Natural killer cell (primary cell): Measurements from ENCODE around the gene SBK3. TPM values are rescaled to one million over a fixed set of nuclear protein-coding genes. Genes with fewer than 3 reads are reported as not detected.

Experiments
- ATAC-seq, 3 donors: fragments of 150-1000 bp in 2 of 3; fragments of 200-7000 bp in 1 of 3; cut with Tn5 transposase; 1 replicate in 1 of 3; 2 replicates in 2 of 3; pipeline ENCODE4 v1.10.0; 2021; ENCODE audit warnings: mild to moderate bottlenecking in 2 of 3, moderate library complexity in 2 of 3
- DNase-seq, 2 donors: peaks; one replicate each; pipeline versions ENCODE4 v3.0.0 to v3.0.0-alpha.2; 2013 to 2021; ENCODE audit warnings: mixed read lengths in 1 of 2
- H3K27ac ChIP-seq: one replicate; pipeline ENCODE4 v1.5.1; 2013; ENCODE audit warnings: mild to moderate bottlenecking, low read length
- H3K27me3 ChIP-seq: one replicate; pipeline ENCODE4 v1.6.1; 2013; ENCODE audit warnings: low read length; ENCODE audit not compliant: control insufficient read depth, insufficient read depth
- H3K36me3 ChIP-seq: one replicate; pipeline ENCODE4 v1.6.1; 2013; ENCODE audit warnings: low read length; ENCODE audit not compliant: control insufficient read depth, insufficient read depth
- H3K4me1 ChIP-seq: one replicate; pipeline ENCODE4 v1.6.1; 2013; ENCODE audit warnings: low read length; ENCODE audit not compliant: control insufficient read depth, insufficient read depth
- H3K4me3 ChIP-seq: one replicate; pipeline ENCODE4 v1.5.1; 2013; ENCODE audit warnings: low read length
- H3K9me3 ChIP-seq: one replicate; pipeline ENCODE4 v1.6.1; 2013; ENCODE audit warnings: low read length; ENCODE audit not compliant: control insufficient read depth, insufficient read depth
- H3K27ac Mint-ChIP-seq, 2 donors: one replicate each; pipeline ENCODE4 v1.8.0; 2022; ENCODE audit warnings: mild to moderate bottlenecking in 2 of 2, mixed read lengths in 2 of 2, moderate library complexity in 1 of 2
- H3K27me3 Mint-ChIP-seq, 2 donors: one replicate each; pipeline ENCODE4 v1.8.0; 2022; ENCODE audit warnings: low read depth in 2 of 2, mixed read lengths in 2 of 2
- H3K36me3 Mint-ChIP-seq: one replicate; pipeline ENCODE4 v1.8.0; 2022; ENCODE audit warnings: mixed read lengths
- H3K4me1 Mint-ChIP-seq, 2 donors: one replicate each; pipeline ENCODE4 v1.8.0; 2022; ENCODE audit warnings: mixed read lengths in 2 of 2
- H3K4me3 Mint-ChIP-seq: one replicate; pipeline ENCODE4 v1.8.0; 2022; ENCODE audit warnings: mild to moderate bottlenecking, moderate library complexity, mixed read lengths
- H3K9me3 Mint-ChIP-seq, 2 donors: one replicate each; pipeline ENCODE4 v1.8.0; 2022; ENCODE audit warnings: mixed read lengths in 2 of 2
- WGBS: methylation state at CpG from one replicate; pipeline ENCODE4 v1.1.7; 2013; ENCODE audit warnings: missing lambda C conversion rate; ENCODE audit not compliant: insufficient coverage; 5-methylcytosine and 5-hydroxymethylcytosine counted together
- intact Hi-C: fragments of 100-400 bp; cut with micrococcal nuclease; formaldehyde crosslinking; loops from one replicate; pipeline ENCODE4 v1.14.2; 2022
- total RNA-seq, 4 donors: library from RNA; stranded (reverse); fragments of 120-200 nt in 1 of 4; gene quantifications; one replicate each; pipeline versions ENCODE4 v1.2.3 to v1.2.4, GENCODE V29; 2013 to 2022
- TF ChIP-seq, protein P1 (sequence below): fragments of 200-600 bp; IDR thresholded peaks from one replicate; pipeline ENCODE4 v1.8.0; 2022; ENCODE audit warnings: antibody characterized with exemption

SBK3 gene
- total RNA-seq, 3 donors from 2014 or later (not counting 1 experiment from before 2014, with no cell fraction given) = not detected

DNA sequence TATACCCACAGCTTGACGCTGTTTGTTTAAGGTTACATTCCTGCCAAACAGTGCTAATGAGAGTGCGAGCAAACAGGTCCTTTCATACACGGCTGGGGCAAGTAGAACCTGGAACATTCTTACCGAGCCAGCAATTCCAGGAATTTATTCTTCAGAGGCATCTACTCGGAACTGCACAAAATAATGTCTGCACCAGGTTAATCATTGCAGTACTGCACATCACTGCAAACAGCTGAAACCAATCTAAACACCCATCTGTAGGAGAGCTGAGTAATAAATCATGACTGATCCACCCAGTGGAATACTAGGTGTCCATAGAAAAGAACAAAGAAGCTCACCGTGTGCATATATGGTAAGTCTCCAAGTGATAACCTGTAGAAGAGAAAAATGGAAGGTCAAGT is 36.5 kb upstream of the SBK3 start:
- WGBS = 63% methylated on average over 6 of the region's 6 CpGs
- Mint-ChIP-seq H3K27me3 (peaks cover 15 to 16% of the 10 kb centered on the region in 2 donors), H3K4me3 (no peak overlapping the region), H3K9me3 (no peaks in the 10 kb centered on the region), H3K36me3 (no peaks in the 10 kb centered on the region), H3K4me1 (peaks cover 25 to 38% of the 10 kb centered on the region in 2 donors), H3K27ac (peak overlapping the region in 1 of 2 donors; percentile 82)
- no peak overlapping the region for H3K4me3 ChIP-seq
- H3K4me1 ChIP-seq = peaks cover 31% of the 10 kb centered on the region
- DNase-seq (no peak), ATAC-seq (no peak)
- no peaks in the 10 kb centered on the region for H3K9me3 ChIP-seq
- no peaks in the 10 kb centered on the region for H3K27me3 ChIP-seq
- TF ChIP-seq, protein P1, sequence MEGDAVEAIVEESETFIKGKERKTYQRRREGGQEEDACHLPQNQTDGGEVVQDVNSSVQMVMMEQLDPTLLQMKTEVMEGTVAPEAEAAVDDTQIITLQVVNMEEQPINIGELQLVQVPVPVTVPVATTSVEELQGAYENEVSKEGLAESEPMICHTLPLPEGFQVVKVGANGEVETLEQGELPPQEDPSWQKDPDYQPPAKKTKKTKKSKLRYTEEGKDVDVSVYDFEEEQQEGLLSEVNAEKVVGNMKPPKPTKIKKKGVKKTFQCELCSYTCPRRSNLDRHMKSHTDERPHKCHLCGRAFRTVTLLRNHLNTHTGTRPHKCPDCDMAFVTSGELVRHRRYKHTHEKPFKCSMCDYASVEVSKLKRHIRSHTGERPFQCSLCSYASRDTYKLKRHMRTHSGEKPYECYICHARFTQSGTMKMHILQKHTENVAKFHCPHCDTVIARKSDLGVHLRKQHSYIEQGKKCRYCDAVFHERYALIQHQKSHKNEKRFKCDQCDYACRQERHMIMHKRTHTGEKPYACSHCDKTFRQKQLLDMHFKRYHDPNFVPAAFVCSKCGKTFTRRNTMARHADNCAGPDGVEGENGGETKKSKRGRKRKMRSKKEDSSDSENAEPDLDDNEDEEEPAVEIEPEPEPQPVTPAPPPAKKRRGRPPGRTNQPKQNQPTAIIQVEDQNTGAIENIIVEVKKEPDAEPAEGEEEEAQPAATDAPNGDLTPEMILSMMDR = no peak
- intact Hi-C loops = loop anchor here (2.0 kb wide), 1 partner anchor 61 kb away; the partner anchor contains the start of gene ZNF581
- H3K36me3 ChIP-seq = no peaks in the 10 kb centered on the region
- H3K27ac ChIP-seq = no peak overlapping the region

DNA sequence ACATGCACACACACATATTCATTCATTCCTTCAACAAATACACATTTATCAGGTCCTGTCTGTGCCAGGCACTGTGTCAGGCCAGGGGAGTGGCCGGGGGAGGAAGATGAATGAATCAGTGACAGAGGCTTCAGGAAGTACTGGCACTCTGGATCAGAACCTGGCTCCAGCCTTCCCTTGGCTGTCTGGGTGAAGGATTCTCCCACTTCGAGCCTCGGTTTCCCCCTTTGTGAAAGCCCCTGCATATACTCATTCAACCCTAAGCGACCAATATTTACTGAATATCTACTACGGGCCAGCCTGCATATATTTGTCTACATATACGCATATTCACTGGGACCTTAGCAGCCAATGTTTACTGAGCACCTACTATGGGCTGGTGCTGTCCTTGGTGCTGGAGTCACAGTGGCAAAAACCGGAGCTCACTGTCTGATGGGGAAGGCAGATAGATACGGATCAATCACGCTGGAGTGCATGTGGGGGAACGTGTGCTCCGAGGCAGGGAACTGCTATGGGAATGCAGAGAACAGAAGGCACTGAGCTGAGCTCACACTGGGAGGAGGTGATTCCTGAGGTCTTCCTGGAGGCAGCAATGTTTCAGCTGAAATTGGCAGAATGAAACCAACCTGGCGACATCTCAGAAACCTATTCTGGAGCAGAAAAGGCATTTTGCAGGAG is 35.9 kb upstream of the SBK3 start:
- no peak for ATAC-seq
- H3K27ac ChIP-seq = peak overlapping the region; percentile 78
- DNase-seq = peak in 1 of 2 donors; percentile 49
- H3K9me3 Mint-ChIP-seq = no peaks in the 10 kb centered on the region
- peak overlapping the region; percentile 68 for H3K4me3 ChIP-seq
- peaks cover 25 to 33% of the 10 kb centered on the region in 2 donors for H3K4me1 Mint-ChIP-seq
- 50% methylated on average over 12 of the region's 12 CpGs for WGBS
- no peaks in the 10 kb centered on the region for H3K36me3 Mint-ChIP-seq
- H3K4me3 Mint-ChIP-seq = peak overlapping the region; percentile 83
- peaks cover 25% of the 10 kb centered on the region for H3K4me1 ChIP-seq
- H3K36me3 ChIP-seq = no peaks in the 10 kb centered on the region
- no peaks in the 10 kb centered on the region for H3K27me3 ChIP-seq
- H3K27ac Mint-ChIP-seq = peak overlapping the region; percentile 36 to 82
- TF ChIP-seq, protein P1 = no peak
- intact Hi-C loops = loop anchor here (2.0 kb wide), 1 partner anchor 62 kb away; the partner anchor contains the start of gene ZNF581
- H3K27me3 Mint-ChIP-seq = peaks cover 14 to 15% of the 10 kb centered on the region in 2 donors
- H3K9me3 ChIP-seq = no peaks in the 10 kb centered on the region

DNA sequence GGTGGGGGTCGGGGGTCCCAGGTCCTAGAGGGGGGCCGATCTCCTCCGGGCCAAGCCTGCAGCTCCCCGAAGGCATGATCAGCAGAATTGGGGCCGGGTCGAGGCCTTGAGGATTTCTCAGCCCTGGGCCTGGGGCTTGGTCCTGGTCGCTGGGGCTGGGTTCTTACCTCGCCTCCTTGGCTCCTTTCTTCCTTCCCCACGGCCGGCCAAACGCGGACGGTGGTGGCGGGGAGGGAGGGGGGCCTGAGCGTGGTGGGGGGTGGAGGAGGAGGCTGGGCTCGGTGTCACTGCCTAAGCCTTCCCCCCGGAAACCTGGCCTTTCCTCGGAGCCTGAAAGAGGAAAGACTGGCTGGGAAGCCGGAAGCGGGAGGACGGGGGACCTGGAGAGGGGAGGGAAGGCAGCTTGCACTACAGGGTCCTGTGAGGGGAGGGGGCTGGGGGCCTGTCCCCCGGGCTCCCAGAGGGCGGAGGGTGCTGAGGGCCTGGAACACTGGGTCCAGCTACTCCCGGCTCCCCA is 35.3 kb upstream of the SBK3 start, which contains the start of gene ZNF579:
Gene ZNF579 (minus strand): TSS at position 221 of the 517 bp plus-strand sequence. CDS start 1,209 bp downstream, outside the sequence.
- H3K27ac ChIP-seq = peak within 1 kb of the TSS; percentile 78
- Mint-ChIP-seq H3K4me1 (peaks cover 25 to 27% of the 10 kb centered on the region in 2 donors), H3K4me3 (peak within 1 kb of the TSS; percentile 83), H3K9me3 (no peaks in the 10 kb centered on the region), H3K27me3 (peaks cover 9 to 15% of the 10 kb centered on the region in 2 donors), H3K36me3 (no peaks in the 10 kb centered on the region), H3K27ac (peak within 1 kb of the TSS; percentile 43 to 82)
- TF ChIP-seq, protein P1 = no peak
- intact Hi-C loops = loop anchor here (2.0 kb wide), 1 partner anchor 62 kb away; the partner anchor contains the start of gene ZNF581
- ATAC-seq (peak; percentile 78 to 84 (median 79)), DNase-seq (peak; percentile 71 to 85)
- peaks cover 20% of the 10 kb centered on the region for H3K4me1 ChIP-seq
- WGBS = under 1% methylated on average over 16 of the region's 24 CpGs
- no peaks in the 10 kb centered on the region for H3K36me3 ChIP-seq
- no peaks in the 10 kb centered on the region for H3K9me3 ChIP-seq
- H3K27me3 ChIP-seq = no peaks in the 10 kb centered on the region
- peak within 1 kb of the TSS; percentile 68 for H3K4me3 ChIP-seq
